Suprapubic skin (tissue), 3 donors: ENCODE data around the gene MTCH1.

ENCODE experiments used
- EP300 ChIP-seq: sonication (generic); formaldehyde crosslinking; IDR thresholded peaks from one replicate; pipeline ENCODE4 v1.6.1; 2017; ENCODE audit warnings: antibody characterized with exemption
- TF ChIP-seq, protein P1 (sequence below), 2 donors: fragments of 200-600 bp in 1 of 2; fragments of 450-650 bp in 1 of 2; sonication (generic) in 1 of 2; IDR thresholded peaks; one replicate each; pipeline ENCODE4 v1.5.1; 2016 to 2019; ENCODE audit warnings: antibody characterized with exemption in 2 of 2, mild to moderate bottlenecking in 1 of 2, moderate library complexity in 1 of 2

- TF ChIP-seq, protein P1, sequence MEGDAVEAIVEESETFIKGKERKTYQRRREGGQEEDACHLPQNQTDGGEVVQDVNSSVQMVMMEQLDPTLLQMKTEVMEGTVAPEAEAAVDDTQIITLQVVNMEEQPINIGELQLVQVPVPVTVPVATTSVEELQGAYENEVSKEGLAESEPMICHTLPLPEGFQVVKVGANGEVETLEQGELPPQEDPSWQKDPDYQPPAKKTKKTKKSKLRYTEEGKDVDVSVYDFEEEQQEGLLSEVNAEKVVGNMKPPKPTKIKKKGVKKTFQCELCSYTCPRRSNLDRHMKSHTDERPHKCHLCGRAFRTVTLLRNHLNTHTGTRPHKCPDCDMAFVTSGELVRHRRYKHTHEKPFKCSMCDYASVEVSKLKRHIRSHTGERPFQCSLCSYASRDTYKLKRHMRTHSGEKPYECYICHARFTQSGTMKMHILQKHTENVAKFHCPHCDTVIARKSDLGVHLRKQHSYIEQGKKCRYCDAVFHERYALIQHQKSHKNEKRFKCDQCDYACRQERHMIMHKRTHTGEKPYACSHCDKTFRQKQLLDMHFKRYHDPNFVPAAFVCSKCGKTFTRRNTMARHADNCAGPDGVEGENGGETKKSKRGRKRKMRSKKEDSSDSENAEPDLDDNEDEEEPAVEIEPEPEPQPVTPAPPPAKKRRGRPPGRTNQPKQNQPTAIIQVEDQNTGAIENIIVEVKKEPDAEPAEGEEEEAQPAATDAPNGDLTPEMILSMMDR (IDR thresholded peaks at IDR 0.05) = no peak
- no peak for TF ChIP-seq EP300
Measured at GRCh38 chr6:37015532-37015931, 29.5 kb upstream of the MTCH1 start.
